ENCODE measurements around the gene NF1.

GRCh38 chr17:31269578-31269983 lies 174.8 kb downstream of the NF1 start:
- TF ChIP-seq EZH2phosphoT487 (IDR thresholded peaks at IDR 0.05; ENCODE audit: low read depth, severe bottlenecking, unreplicated experiment): no peak
- no peak for TF ChIP-seq EZH2 (IDR thresholded peaks at IDR 0.05; ENCODE audit: borderline replicate concordance)
